Measurements from ENCODE around the gene IL4. TPM values are rescaled to one million over a fixed set of nuclear protein-coding genes. Genes with fewer than 3 reads are reported as not detected.
"Not testable (repeated sequence)": the region's sequence is repeated elsewhere in the genome, so short reads cannot be mapped to it uniquely, and the experiment has no call there.

The IL4 gene
- total RNA-seq, 1 experiment from 2014 or later = not detected

DNA sequence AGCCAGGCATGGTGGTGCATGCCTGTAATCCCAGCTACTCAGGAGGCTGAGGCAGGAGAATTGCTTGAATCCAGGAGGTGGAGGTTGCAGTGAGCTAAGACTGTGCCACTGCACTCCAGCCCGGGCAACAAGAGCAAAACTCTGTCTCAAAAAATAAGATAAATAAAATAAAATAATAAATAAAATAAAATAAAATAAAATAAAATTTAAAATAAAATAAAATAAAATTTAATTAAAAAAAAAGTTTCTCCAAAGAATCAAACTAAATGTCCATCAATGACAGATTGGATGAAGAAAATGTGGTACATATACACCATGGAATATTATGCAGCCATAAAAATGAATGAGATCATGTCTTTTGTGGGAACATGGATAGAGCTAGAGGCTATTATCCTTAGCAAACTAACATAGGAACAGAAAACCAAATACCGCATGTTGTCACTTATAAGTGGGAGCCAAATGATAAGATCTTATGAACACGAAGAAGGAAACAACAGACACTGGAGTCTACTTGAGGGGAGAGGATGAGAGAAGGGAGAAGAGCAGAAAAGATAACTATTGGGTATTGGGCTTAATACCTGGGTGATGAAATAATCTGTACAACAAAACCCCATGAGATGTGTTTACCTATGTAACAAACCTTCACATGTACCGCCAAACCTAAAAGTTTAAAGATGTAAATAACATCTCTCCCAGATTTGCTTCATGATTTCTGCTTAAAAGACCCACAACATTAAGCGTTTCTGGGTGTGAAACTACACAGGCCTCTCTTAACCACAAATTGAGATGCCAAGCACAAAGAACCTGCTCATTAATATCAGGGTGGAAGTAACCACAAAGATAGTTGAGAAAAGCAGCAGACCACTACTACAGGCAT is 18.2 kb downstream of the IL4 start:
- H3K4me1 Mint-ChIP-seq; CTCF ChIA-PET; H3K9me3 Mint-ChIP-seq; ATAC-seq; POLR2A ChIA-PET; DNase-seq (ENCODE audit: low spot score); H3K36me3 Mint-ChIP-seq; H3K4me3 Mint-ChIP-seq; H3K27ac Mint-ChIP-seq; H3K27me3 Mint-ChIP-seq (ENCODE audit: low read depth): not testable (repeated sequence)
- TF ChIP-seq HMGA2 (CRISPR knock-in tag; IDR thresholded peaks at IDR 0.05) = peak; percentile 98

DNA sequence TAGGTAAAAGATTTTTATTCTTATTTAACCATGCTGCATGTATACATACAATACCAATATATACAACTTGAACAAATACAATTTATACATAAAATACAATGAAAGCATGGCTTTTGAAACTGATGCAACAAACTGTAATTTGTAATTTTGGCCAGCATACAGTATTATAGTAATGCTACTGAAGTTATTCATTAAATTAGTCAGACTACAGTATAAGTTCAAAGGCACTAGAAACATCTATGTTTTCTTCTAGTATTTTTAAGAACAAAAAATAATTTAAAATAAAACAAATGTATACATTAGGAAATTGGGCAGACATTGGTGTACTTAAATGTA is 18.8 kb downstream of the IL4 start:
- TF ChIP-seq ZBTB21 (CRISPR knock-in tag; IDR thresholded peaks at IDR 0.05; ENCODE audit: borderline replicate concordance) = no peak
- TF ChIP-seq, protein P1, sequence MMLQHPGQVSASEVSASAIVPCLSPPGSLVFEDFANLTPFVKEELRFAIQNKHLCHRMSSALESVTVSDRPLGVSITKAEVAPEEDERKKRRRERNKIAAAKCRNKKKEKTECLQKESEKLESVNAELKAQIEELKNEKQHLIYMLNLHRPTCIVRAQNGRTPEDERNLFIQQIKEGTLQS (CRISPR knock-in tag; conservative IDR thresholded peaks at IDR 0.05) = no peak
- TF ChIP-seq, protein P2, sequence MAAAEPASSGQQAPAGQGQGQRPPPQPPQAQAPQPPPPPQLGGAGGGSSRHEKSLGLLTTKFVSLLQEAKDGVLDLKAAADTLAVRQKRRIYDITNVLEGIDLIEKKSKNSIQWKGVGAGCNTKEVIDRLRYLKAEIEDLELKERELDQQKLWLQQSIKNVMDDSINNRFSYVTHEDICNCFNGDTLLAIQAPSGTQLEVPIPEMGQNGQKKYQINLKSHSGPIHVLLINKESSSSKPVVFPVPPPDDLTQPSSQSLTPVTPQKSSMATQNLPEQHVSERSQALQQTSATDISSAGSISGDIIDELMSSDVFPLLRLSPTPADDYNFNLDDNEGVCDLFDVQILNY (CRISPR knock-in tag; IDR thresholded peaks at IDR 0.05) = no peak
- TF ChIP-seq, protein P3, sequence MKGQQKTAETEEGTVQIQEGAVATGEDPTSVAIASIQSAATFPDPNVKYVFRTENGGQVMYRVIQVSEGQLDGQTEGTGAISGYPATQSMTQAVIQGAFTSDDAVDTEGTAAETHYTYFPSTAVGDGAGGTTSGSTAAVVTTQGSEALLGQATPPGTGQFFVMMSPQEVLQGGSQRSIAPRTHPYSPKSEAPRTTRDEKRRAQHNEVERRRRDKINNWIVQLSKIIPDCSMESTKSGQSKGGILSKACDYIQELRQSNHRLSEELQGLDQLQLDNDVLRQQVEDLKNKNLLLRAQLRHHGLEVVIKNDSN (CRISPR knock-in tag; IDR thresholded peaks at IDR 0.05) = no peak
- TF ChIP-seq, protein P4, sequence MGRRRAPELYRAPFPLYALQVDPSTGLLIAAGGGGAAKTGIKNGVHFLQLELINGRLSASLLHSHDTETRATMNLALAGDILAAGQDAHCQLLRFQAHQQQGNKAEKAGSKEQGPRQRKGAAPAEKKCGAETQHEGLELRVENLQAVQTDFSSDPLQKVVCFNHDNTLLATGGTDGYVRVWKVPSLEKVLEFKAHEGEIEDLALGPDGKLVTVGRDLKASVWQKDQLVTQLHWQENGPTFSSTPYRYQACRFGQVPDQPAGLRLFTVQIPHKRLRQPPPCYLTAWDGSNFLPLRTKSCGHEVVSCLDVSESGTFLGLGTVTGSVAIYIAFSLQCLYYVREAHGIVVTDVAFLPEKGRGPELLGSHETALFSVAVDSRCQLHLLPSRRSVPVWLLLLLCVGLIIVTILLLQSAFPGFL (CRISPR knock-in tag; IDR thresholded peaks at IDR 0.05; ENCODE audit: borderline replicate concordance) = no peak
- Mint-ChIP-seq H3K27me3 (ENCODE audit: low read depth) (no peaks in the 10 kb centered on the region), H3K36me3 (no peaks in the 10 kb centered on the region), H3K4me3 (no peak overlapping the region), H3K27ac (no peak overlapping the region), H3K4me1 (no peaks in the 10 kb centered on the region), H3K9me3 (peaks cover 3% of the 10 kb centered on the region; the same call in 1 of the 2 replicates)
- ChIA-PET POLR2A (no interaction called here), CTCF (no interaction called here)
- DNase-seq (ENCODE audit: low spot score) = no peak
- no peak for ATAC-seq

DNA sequence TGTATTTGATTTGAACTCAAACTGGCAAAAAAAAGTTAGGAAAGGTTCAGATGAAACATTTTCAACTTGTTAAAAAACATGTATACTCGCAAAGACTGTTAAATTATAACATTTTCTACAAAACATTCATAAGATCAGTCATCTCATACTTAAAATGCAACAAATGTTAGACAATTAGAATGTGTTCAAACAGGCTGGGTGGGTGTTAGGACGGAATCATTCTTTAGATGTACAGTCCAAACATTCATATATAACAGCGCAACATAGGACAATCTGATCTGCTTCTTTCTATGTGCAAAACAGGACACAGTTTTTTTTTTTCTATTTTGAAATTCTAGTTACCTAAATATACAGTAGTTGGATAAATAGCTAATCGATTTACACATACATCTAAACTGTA is 22.2 kb downstream of the IL4 start:
- Mint-ChIP-seq H3K4me1 (no peaks in the 10 kb centered on the region), H3K36me3 (peaks cover 6% of the 10 kb centered on the region; the same call in 1 of the 2 replicates), H3K4me3 (no peak overlapping the region), H3K9me3 (peaks cover 3% of the 10 kb centered on the region; the same call in 1 of the 2 replicates), H3K27ac (no peak overlapping the region), H3K27me3 (ENCODE audit: low read depth) (no peaks in the 10 kb centered on the region)
- ATAC-seq (no peak), DNase-seq (ENCODE audit: low spot score) (no peak)
- POLR2A ChIA-PET = no interaction called here
- CTCF ChIA-PET = interaction anchor here (2.4 kb wide), 1 partner anchor 124 kb away, joined by 8 read pairs; no protein-coding TSS in a partner anchor
- TF ChIP-seq, protein P5, sequence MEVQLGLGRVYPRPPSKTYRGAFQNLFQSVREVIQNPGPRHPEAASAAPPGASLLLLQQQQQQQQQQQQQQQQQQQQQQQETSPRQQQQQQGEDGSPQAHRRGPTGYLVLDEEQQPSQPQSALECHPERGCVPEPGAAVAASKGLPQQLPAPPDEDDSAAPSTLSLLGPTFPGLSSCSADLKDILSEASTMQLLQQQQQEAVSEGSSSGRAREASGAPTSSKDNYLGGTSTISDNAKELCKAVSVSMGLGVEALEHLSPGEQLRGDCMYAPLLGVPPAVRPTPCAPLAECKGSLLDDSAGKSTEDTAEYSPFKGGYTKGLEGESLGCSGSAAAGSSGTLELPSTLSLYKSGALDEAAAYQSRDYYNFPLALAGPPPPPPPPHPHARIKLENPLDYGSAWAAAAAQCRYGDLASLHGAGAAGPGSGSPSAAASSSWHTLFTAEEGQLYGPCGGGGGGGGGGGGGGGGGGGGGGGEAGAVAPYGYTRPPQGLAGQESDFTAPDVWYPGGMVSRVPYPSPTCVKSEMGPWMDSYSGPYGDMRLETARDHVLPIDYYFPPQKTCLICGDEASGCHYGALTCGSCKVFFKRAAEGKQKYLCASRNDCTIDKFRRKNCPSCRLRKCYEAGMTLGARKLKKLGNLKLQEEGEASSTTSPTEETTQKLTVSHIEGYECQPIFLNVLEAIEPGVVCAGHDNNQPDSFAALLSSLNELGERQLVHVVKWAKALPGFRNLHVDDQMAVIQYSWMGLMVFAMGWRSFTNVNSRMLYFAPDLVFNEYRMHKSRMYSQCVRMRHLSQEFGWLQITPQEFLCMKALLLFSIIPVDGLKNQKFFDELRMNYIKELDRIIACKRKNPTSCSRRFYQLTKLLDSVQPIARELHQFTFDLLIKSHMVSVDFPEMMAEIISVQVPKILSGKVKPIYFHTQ (CRISPR knock-in tag; IDR thresholded peaks at IDR 0.05) = no peak
- no peak for TF ChIP-seq JUN (CRISPR knock-in tag; IDR thresholded peaks at IDR 0.05)
- no peak for TF ChIP-seq MYBL2 (CRISPR knock-in tag; IDR thresholded peaks at IDR 0.05)
- TF ChIP-seq, protein P6, sequence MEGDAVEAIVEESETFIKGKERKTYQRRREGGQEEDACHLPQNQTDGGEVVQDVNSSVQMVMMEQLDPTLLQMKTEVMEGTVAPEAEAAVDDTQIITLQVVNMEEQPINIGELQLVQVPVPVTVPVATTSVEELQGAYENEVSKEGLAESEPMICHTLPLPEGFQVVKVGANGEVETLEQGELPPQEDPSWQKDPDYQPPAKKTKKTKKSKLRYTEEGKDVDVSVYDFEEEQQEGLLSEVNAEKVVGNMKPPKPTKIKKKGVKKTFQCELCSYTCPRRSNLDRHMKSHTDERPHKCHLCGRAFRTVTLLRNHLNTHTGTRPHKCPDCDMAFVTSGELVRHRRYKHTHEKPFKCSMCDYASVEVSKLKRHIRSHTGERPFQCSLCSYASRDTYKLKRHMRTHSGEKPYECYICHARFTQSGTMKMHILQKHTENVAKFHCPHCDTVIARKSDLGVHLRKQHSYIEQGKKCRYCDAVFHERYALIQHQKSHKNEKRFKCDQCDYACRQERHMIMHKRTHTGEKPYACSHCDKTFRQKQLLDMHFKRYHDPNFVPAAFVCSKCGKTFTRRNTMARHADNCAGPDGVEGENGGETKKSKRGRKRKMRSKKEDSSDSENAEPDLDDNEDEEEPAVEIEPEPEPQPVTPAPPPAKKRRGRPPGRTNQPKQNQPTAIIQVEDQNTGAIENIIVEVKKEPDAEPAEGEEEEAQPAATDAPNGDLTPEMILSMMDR (IDR thresholded peaks at IDR 0.05) = no peak
- TF ChIP-seq, protein P7, sequence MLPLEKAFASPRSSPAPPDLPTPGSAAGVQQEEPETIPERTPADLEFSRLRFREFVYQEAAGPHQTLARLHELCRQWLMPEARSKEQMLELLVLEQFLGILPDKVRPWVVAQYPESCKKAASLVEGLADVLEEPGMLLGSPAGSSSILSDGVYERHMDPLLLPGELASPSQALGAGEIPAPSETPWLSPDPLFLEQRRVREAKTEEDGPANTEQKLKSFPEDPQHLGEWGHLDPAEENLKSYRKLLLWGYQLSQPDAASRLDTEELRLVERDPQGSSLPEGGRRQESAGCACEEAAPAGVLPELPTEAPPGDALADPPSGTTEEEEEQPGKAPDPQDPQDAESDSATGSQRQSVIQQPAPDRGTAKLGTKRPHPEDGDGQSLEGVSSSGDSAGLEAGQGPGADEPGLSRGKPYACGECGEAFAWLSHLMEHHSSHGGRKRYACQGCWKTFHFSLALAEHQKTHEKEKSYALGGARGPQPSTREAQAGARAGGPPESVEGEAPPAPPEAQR (CRISPR knock-in tag; IDR thresholded peaks at IDR 0.05) = no peak
- no peak for TF ChIP-seq FOXJ3 (CRISPR knock-in tag; IDR thresholded peaks at IDR 0.05; ENCODE audit: borderline replicate concordance)
- TF ChIP-seq, protein P8, sequence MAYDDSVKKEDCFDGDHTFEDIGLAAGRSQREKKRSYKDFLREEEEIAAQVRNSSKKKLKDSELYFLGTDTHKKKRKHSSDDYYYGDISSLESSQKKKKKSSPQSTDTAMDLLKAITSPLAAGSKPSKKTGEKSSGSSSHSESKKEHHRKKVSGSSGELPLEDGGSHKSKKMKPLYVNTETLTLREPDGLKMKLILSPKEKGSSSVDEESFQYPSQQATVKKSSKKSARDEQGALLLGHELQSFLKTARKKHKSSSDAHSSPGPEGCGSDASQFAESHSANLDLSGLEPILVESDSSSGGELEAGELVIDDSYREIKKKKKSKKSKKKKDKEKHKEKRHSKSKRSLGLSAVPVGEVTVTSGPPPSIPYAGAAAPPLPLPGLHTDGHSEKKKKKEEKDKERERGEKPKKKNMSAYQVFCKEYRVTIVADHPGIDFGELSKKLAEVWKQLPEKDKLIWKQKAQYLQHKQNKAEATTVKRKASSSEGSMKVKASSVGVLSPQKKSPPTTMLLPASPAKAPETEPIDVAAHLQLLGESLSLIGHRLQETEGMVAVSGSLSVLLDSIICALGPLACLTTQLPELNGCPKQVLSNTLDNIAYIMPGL (CRISPR knock-in tag; IDR thresholded peaks at IDR 0.05) = no peak
- TF ChIP-seq, protein P9, sequence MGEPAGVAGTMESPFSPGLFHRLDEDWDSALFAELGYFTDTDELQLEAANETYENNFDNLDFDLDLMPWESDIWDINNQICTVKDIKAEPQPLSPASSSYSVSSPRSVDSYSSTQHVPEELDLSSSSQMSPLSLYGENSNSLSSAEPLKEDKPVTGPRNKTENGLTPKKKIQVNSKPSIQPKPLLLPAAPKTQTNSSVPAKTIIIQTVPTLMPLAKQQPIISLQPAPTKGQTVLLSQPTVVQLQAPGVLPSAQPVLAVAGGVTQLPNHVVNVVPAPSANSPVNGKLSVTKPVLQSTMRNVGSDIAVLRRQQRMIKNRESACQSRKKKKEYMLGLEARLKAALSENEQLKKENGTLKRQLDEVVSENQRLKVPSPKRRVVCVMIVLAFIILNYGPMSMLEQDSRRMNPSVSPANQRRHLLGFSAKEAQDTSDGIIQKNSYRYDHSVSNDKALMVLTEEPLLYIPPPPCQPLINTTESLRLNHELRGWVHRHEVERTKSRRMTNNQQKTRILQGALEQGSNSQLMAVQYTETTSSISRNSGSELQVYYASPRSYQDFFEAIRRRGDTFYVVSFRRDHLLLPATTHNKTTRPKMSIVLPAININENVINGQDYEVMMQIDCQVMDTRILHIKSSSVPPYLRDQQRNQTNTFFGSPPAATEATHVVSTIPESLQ (CRISPR knock-in tag; IDR thresholded peaks at IDR 0.05) = no peak
- no peak for TF ChIP-seq TEAD4 (CRISPR knock-in tag; IDR thresholded peaks at IDR 0.05)
- no peak for TF ChIP-seq NR3C1 (CRISPR knock-in tag; conservative IDR thresholded peaks at IDR 0.05; ENCODE audit: low read depth)
- no peak for TF ChIP-seq NFYB (CRISPR knock-in tag; conservative IDR thresholded peaks at IDR 0.05; ENCODE audit: low read depth)

Data from WTC11 (cell line).